Activated T-helper 1 cell treated with Interleukin-2 at 50 U/mL for 16 hours (primary cell): ENCODE results near the gene NUDT21.
"Not testable (repeated sequence)": the region's sequence is repeated elsewhere in the genome, so short reads cannot be mapped to it uniquely, and the experiment has no call there.

Source experiments
- DNase-seq: peaks from one replicate; pipeline ENCODE4 v3.0.0-alpha.2; 2020; ENCODE audit warnings: low read depth

The NUDT21 gene

GRCh38 chr16:56450986-56451752 lies at the start of gene NUDT21, which contains the start of gene OGFOD1:
Gene NUDT21, minus strand, starts transcription at chr16:56451332. Its CDS starts 130 bp downstream, at chr16:56451202.
Gene OGFOD1, plus strand, starts transcription at chr16:56451554. Its CDS starts 59 bp downstream, at chr16:56451613.
- peak; percentile 87 for DNase-seq

GRCh38 chr16:56493815-56494214 lies 42.7 kb upstream of the NUDT21 start:
- no peak for DNase-seq

- no peak for DNase-seq
These were observed 42.0 kb upstream of the NUDT21 start for GRCh38 chr16:56493126-56493525.

GRCh38 chr16:56491657-56492261 lies 40.6 kb upstream of the NUDT21 start:
- no peak for DNase-seq

GRCh38 chr16:56488868-56489267 lies 37.7 kb upstream of the NUDT21 start:
- DNase-seq: not testable (repeated sequence)

- no peak for DNase-seq
These were observed 36.9 kb upstream of the NUDT21 start for GRCh38 chr16:56488035-56488434.

GRCh38 chr16:56483394-56483793 lies 32.3 kb upstream of the NUDT21 start:
- DNase-seq: no peak

- no peak for DNase-seq
These were observed 31.6 kb upstream of the NUDT21 start for GRCh38 chr16:56482683-56483236.

GRCh38 chr16:56481468-56482122 lies 30.5 kb upstream of the NUDT21 start:
- no peak for DNase-seq

- no peak for DNase-seq
These were observed 29.8 kb upstream of the NUDT21 start for GRCh38 chr16:56480776-56481467.

- DNase-seq: no peak
These were observed 28.3 kb upstream of the NUDT21 start for GRCh38 chr16:56479469-56479868.

GRCh38 chr16:56478281-56479049 lies 27.3 kb upstream of the NUDT21 start:
- no peak for DNase-seq

- DNase-seq: no peak
These were observed 26.2 kb upstream of the NUDT21 start for GRCh38 chr16:56477096-56477878.

- no peak for DNase-seq
These were observed 24.1 kb upstream of the NUDT21 start for GRCh38 chr16:56475201-56475600.

GRCh38 chr16:56470666-56471065 lies 19.5 kb upstream of the NUDT21 start:
- DNase-seq: no peak

GRCh38 chr16:56470232-56470631 lies 19.1 kb upstream of the NUDT21 start:
- DNase-seq: no peak

GRCh38 chr16:56469748-56470147 lies 18.6 kb upstream of the NUDT21 start:
- DNase-seq: no peak

- DNase-seq: no peak
These were observed 17.7 kb upstream of the NUDT21 start for GRCh38 chr16:56468800-56469199.

- DNase-seq: no peak
These were observed 15.2 kb upstream of the NUDT21 start for GRCh38 chr16:56466344-56466743.

GRCh38 chr16:56463153-56463552 lies 12.0 kb upstream of the NUDT21 start:
- DNase-seq: no peak
